Stimulated activated CD8-positive, alpha-beta memory T cell treated with anti-CD3 and anti-CD28 coated beads, Interleukin-7, amount 100 ng/mL, for 1 hour (primary cell): ENCODE data around the gene MAML2.

Experiments used
- DNase-seq, 2 donors: peaks; one replicate each; pipeline ENCODE4 v3.0.0-alpha.2; 2020; ENCODE audit warnings: low read depth in 2 of 2

Gene MAML2

DNA sequence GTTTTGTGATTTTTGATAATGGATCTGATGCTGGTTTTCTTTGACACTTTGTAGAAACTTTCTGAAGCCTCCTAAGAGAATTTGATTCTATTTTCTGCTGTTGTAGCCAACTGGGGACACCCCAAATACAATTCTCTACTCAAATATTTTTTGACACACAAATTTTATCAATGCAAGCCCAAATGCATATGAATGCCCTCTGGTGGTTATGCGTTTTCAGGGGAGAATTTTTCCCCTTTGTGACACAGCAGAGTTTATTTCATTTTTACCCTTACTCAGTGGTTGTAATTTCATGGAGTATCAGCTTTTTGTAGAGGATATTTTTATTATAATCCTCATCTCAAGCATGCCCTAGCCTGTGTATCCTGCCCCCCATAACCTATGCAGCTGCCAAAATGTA is 374.4 kb downstream of the MAML2 start:
- DNase-seq = no peak

DNA sequence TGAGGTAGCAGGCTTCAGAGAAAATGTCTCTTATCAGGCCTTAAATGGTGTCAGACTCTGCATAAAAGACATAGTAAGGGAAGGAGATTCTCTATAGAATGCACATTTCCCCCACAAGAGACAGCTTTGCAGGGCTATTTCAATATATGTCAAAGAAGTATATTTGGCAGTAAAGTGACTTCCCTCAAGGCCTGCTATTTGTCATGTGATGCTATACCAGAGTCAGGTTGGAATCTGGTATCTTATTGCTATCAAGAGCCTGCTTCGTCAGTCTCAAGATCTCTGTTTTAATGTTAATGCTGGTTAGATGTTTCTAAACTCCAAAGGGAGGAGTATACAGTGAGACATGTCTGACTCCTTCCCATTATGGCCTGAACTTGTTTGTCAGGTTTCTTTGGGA is 378.7 kb downstream of the MAML2 start:
- DNase-seq = no peak

DNA sequence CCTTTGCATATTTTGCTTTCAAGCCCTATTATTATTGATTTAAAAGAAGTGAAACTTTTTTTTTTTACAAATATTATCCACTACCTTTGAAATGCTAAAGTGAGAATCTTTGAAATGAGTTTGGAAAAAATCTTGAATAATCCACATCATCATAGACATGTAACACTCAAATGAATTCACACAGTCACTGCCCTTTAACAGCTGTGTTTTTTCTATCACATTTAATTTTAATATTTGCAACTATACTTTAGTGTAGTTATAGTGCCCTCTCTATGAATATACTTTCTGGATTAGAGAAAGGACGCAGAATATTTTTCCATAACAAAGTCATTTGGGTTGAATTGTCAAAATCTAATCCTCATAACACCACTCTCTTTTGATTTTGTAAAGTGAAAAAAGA is 381.2 kb downstream of the MAML2 start:
- no peak for DNase-seq

DNA sequence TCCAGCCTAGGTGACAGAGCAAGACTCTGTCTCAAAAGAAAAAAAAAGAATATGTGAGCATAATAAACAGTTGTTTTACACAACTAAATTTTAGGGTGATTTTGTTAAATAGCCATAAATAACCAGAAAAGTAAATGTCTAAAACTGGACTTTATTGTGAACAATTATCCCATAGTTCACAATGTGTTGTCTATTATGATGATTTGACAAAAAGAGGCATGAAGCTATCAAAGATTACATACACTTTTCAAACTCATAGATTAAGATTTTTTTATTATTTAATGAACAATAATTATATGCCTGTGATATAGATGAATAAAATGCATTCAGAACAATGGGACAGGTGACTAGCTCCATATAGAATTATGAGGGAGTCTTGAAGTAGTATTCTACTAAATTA is 392.1 kb downstream of the MAML2 start:
- DNase-seq = no peak

DNA sequence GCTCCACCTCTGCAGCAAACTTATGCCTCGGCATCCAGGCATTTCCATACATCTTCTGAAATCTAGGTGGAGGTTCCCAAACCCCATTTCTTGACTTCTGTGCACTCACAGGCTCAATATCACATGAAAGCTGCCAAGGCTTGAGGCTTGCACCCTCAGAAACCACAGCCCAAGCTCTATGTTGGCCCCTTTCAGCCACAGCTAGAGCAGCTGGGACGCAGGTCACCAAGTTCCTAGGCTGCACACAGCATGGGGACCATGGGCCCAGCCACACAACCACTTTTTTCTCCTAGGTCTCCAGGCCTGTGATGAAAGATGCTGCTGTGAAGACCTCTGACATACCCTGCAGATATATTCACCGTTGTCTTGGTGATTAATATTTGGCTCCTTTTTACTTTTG is 394.4 kb downstream of the MAML2 start:
- no peak for DNase-seq

DNA sequence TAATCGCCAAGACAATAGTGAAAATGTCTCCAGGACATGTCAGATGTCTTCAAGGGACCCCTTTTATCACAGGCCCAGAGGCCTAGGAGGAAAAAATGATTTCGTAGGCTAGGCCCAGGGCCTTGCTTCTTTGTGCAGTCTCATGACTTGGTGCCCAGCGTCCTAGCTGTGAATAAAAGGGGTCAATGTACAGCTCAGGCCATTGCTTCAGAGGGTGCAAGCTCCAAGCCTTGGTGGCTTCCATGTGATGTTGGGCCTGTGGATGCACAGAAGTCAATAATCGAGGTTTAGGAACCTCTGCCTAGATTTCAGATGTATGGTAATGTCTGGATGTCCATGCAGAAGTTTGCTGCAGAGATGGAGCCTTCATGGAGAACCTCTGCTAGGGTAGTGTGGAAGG is 398.4 kb downstream of the MAML2 start:
- DNase-seq = no peak

DNA sequence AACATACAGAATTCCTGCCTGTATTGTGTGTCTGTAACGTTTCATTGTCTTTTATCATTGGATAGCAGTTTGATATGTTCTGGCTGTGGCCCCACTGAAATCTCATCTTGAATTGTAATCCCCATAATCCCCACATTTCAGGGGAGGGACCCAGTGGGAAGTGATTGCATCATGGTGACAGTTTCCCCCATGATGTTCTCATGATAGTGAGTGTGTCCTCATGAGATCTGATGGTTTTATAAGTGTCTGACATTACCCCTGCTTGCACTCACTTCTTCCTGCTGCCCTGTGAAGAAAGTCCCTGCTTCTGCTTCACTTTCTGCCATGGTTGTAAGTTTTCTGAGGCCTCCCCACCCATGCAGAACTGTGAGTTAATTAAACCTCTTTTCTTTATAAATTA is 399.4 kb downstream of the MAML2 start:
- no peak for DNase-seq

DNA sequence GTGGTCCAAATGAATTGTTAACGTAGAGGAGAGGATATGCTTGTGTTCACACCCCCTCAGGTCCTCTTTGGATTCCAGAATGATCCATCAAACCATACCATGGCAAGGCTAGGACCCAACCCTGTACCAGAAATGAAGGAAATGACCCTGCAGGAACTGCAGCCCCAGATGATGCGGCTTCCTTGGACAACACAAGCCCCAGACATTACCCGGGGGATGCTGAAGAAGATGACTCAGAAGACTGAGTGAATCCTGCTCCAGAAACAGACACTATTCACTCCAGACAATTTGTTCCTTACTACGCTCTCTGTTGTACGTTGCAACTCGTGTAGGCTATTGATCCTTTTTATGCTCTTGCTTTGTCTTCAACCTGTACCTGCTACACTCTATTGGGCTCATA is 403.9 kb downstream of the MAML2 start:
- DNase-seq = no peak

DNA sequence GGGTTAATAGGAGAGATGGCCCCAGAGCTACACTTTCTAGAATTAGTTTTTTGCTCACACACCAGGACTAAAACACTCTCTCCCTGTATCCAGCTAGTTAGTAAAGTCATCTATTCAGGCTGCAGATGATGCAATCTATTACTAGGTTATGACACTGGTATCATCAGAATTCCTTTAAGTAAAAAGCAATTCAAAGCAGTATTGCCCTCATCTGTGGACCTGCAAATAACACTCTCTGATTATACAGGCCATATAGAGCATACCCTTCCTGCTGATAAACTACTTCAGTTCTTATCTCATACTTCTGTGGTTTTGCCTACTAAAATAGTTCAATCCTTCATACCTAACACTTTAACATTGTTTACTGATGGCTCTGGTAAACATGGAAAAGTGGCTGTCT is 405.6 kb downstream of the MAML2 start:
- no peak for DNase-seq

DNA sequence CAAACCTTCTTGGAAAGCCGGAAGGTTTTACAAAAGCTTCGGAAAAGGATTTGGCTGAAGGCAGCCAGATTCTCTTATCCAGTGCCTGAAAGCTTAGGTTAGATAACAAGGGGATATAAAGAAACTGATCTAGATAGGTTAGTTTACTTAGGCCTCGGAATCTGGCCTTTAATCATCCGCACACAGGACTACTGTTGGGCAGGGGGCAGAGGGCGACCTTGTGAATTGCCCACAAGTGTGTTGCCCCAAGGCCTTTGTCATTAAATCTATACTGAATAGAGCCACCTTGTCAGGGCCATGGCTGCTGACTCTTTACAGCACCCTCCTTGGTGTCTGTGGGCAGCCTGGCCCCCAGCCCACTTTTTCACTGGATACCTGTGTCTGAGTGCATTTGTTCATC is 409.4 kb downstream of the MAML2 start:
- no peak for DNase-seq

DNA sequence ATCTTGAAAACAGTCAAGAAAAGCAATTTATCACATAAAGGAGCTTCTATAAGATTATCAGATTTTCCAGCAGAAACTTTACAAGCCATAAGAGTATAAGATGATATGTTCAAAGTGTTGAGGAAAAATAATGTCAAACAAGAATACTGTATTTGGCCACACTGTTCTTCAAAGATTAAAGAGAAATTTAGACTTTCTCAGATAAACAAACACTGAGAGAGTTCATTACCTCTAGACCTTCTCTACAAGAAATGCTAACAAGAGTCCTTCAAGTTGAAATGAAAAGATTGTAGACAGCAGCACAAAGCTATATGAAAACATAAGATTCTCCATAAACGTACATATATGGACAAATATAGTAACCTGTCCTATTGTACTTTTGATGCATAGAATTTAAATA is 411.1 kb downstream of the MAML2 start:
- no peak for DNase-seq

DNA sequence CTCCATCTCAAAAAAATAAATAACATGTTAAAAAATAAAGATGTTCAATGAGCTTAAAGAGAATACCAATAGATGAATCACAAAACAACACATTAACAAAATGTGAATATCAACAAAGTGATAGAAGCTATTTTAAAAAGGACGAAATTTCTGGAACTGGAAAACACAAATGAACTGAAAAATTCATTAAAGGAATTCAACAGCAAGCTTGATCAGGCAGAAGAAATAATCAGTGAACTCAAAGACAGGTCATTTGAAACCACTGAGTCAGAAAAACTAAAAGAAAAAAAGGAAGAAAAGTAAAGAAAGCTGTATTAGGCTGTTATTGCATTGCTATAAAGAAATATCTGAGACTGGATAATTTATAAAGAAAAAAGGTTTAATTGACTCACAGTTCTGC is 412.0 kb downstream of the MAML2 start:
- DNase-seq = no peak

DNA sequence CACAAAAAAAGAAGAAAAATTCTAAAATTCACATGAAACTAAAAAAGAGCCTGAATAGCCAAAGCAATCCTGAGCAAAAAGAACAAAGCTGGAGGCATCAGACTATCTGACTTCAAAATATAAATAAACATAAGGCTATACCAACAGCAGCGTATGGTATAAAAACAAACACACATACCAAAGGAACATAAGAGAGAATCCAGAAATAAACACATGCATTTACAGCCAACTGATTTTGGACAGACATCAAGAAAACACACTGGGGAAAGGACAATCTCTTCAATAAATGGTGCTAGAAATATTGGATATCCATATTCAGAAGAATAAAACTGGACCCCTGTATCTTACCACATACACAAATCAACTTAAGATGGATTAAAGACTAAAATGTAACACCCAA is 416.3 kb downstream of the MAML2 start:
- no peak for DNase-seq
